Central memory CD8-positive, alpha-beta T cell (primary cell): ENCODE results near the gene CELA2A.

ENCODE experiments used
- ATAC-seq: fragments of 150-1000 bp; cut with Tn5 transposase; replicated peaks from 2 replicates; pipeline ENCODE4 v1.10.0; 2022; ENCODE audit warnings: mild to moderate bottlenecking, moderate FRiP score, moderate number of reproducible peaks; ENCODE audit not compliant: poor library complexity, severe bottlenecking; ENCODE audit errors: extremely low read depth
- DNase-seq, 2 donors: peaks; one replicate each; pipeline ENCODE4 v3.0.0; 2021; ENCODE audit warnings: low spot score in 2 of 2
- H3K27ac Mint-ChIP-seq: one replicate; pipeline ENCODE4 v1.8.0; 2022; ENCODE audit warnings: low read depth, mild to moderate bottlenecking, moderate library complexity, mixed read lengths
- H3K27me3 Mint-ChIP-seq: one replicate; pipeline ENCODE4 v1.8.0; 2022; ENCODE audit warnings: mixed read lengths
- H3K36me3 Mint-ChIP-seq: one replicate; pipeline ENCODE4 v1.8.0; 2022; ENCODE audit warnings: mild to moderate bottlenecking, moderate library complexity, mixed read lengths; ENCODE audit not compliant: insufficient read depth
- H3K4me1 Mint-ChIP-seq: one replicate; pipeline ENCODE4 v1.8.0; 2022; ENCODE audit warnings: mixed read lengths
- H3K4me3 Mint-ChIP-seq: one replicate; pipeline ENCODE4 v1.8.0; 2022; ENCODE audit warnings: mild to moderate bottlenecking, moderate library complexity, mixed read lengths
- H3K9me3 Mint-ChIP-seq: one replicate; pipeline ENCODE4 v1.8.0; 2022; ENCODE audit warnings: mixed read lengths

CELA2A gene

GRCh38 chr1:15456313-15456954, at the start of gene CELA2A:
Gene CELA2A, plus strand, starts transcription at chr1:15456732. Its CDS starts 22 bp downstream, at chr1:15456754.
- Mint-ChIP-seq H3K36me3 (no peaks in the 10 kb centered on the region), H3K4me3 (no peak within 1 kb of the TSS), H3K27ac (no peak within 1 kb of the TSS), H3K27me3 (peaks cover 37% of the 10 kb centered on the region), H3K4me1 (no peaks in the 10 kb centered on the region), H3K9me3 (no peaks in the 10 kb centered on the region)
- DNase-seq (no peak), ATAC-seq (no peak)

GRCh38 chr1:15407580-15407979, 49.0 kb upstream of the CELA2A start:
- Mint-ChIP-seq H3K27me3 (no peaks in the 10 kb centered on the region), H3K36me3 (peaks cover 38% of the 10 kb centered on the region), H3K4me1 (peaks cover 60% of the 10 kb centered on the region), H3K27ac (peak overlapping the region; percentile 100), H3K4me3 (peak overlapping the region; percentile 68), H3K9me3 (no peaks in the 10 kb centered on the region)
- no peak for DNase-seq
- no peak for ATAC-seq

- Mint-ChIP-seq H3K4me3 (peak overlapping the region; percentile 97), H3K27me3 (no peaks in the 10 kb centered on the region), H3K9me3 (no peaks in the 10 kb centered on the region), H3K36me3 (peaks cover 49% of the 10 kb centered on the region), H3K27ac (peak overlapping the region; percentile 100), H3K4me1 (peaks cover 74% of the 10 kb centered on the region)
- no peak for ATAC-seq
- DNase-seq = no peak
These were observed 47.6 kb upstream of the CELA2A start for GRCh38 chr1:15408890-15409387.

- DNase-seq = peak; percentile 75 to 82
- ATAC-seq = peak; percentile 66
- H3K36me3 Mint-ChIP-seq = peaks cover 55% of the 10 kb centered on the region
- H3K9me3 Mint-ChIP-seq = no peaks in the 10 kb centered on the region
- peak within 1 kb of the TSS; percentile 100 for H3K27ac Mint-ChIP-seq
- H3K27me3 Mint-ChIP-seq = no peaks in the 10 kb centered on the region
- H3K4me3 Mint-ChIP-seq = peak within 1 kb of the TSS; percentile 97
- peaks cover 80% of the 10 kb centered on the region for H3K4me1 Mint-ChIP-seq
These were observed 46.9 kb upstream of the CELA2A start, which contains the start of gene EFHD2 for GRCh38 chr1:15409388-15410222. Gene EFHD2, plus strand, starts transcription at chr1:15409888. Its CDS starts 84 bp downstream, at chr1:15409972.

GRCh38 chr1:15410223-15410883, 46.2 kb upstream of the CELA2A start:
- H3K4me1 Mint-ChIP-seq = peaks cover 83% of the 10 kb centered on the region
- peak overlapping the region; percentile 100 for H3K27ac Mint-ChIP-seq
- H3K9me3 Mint-ChIP-seq = no peaks in the 10 kb centered on the region
- ATAC-seq = no peak
- H3K27me3 Mint-ChIP-seq = no peaks in the 10 kb centered on the region
- DNase-seq = no peak
- H3K4me3 Mint-ChIP-seq = peak overlapping the region; percentile 97
- H3K36me3 Mint-ChIP-seq = peaks cover 58% of the 10 kb centered on the region

GRCh38 chr1:15410884-15411245, 45.7 kb upstream of the CELA2A start:
- DNase-seq (no peak), ATAC-seq (no peak)
- Mint-ChIP-seq H3K4me3 (peak overlapping the region; percentile 97), H3K27ac (peak overlapping the region; percentile 100), H3K9me3 (no peaks in the 10 kb centered on the region), H3K36me3 (peaks cover 61% of the 10 kb centered on the region), H3K27me3 (no peaks in the 10 kb centered on the region), H3K4me1 (peaks cover 83% of the 10 kb centered on the region)

- H3K9me3 Mint-ChIP-seq = no peaks in the 10 kb centered on the region
- no peaks in the 10 kb centered on the region for H3K27me3 Mint-ChIP-seq
These were observed 44.9 kb upstream of the CELA2A start for GRCh38 chr1:15411593-15412137.

GRCh38 chr1:15412175-15412800, 44.2 kb upstream of the CELA2A start:
- peak overlapping the region; percentile 97 for H3K4me3 Mint-ChIP-seq
- H3K36me3 Mint-ChIP-seq = peaks cover 72% of the 10 kb centered on the region
- peaks cover 84% of the 10 kb centered on the region for H3K4me1 Mint-ChIP-seq
- peak overlapping the region; percentile 100 for H3K27ac Mint-ChIP-seq
- ATAC-seq (peak; percentile 57), DNase-seq (peak in 1 of 2 donors; percentile 62)
- no peaks in the 10 kb centered on the region for H3K9me3 Mint-ChIP-seq
- no peaks in the 10 kb centered on the region for H3K27me3 Mint-ChIP-seq

More at GRCh38 chr1:15411593-15412137, 44.9 kb upstream of the CELA2A start:
- H3K4me1 Mint-ChIP-seq = peaks cover 84% of the 10 kb centered on the region
- DNase-seq = peak; percentile 48 to 60
- H3K27ac Mint-ChIP-seq = peak overlapping the region; percentile 100
- peak; percentile 48 for ATAC-seq
- peaks cover 68% of the 10 kb centered on the region for H3K36me3 Mint-ChIP-seq
- peak overlapping the region; percentile 97 for H3K4me3 Mint-ChIP-seq

GRCh38 chr1:15412843-15413242, 43.7 kb upstream of the CELA2A start:
- Mint-ChIP-seq H3K27ac (peak overlapping the region; percentile 100), H3K4me3 (peak overlapping the region; percentile 97), H3K9me3 (no peaks in the 10 kb centered on the region), H3K4me1 (peaks cover 83% of the 10 kb centered on the region), H3K36me3 (peaks cover 74% of the 10 kb centered on the region), H3K27me3 (no peaks in the 10 kb centered on the region)
- ATAC-seq (no peak), DNase-seq (no peak)

GRCh38 chr1:15413563-15414444, 42.7 kb upstream of the CELA2A start:
- peak overlapping the region; percentile 100 for H3K27ac Mint-ChIP-seq
- no peaks in the 10 kb centered on the region for H3K9me3 Mint-ChIP-seq
- no peak for DNase-seq
- H3K36me3 Mint-ChIP-seq = peaks cover 78% of the 10 kb centered on the region
- no peak for ATAC-seq
- H3K4me1 Mint-ChIP-seq = peaks cover 83% of the 10 kb centered on the region
- H3K27me3 Mint-ChIP-seq = no peaks in the 10 kb centered on the region
- peak overlapping the region; percentile 97 for H3K4me3 Mint-ChIP-seq

GRCh38 chr1:15414445-15414983, 42.0 kb upstream of the CELA2A start:
- Mint-ChIP-seq H3K4me3 (peak overlapping the region; percentile 97), H3K4me1 (peaks cover 78% of the 10 kb centered on the region), H3K27ac (peak overlapping the region; percentile 100), H3K27me3 (no peaks in the 10 kb centered on the region), H3K36me3 (peaks cover 76% of the 10 kb centered on the region), H3K9me3 (no peaks in the 10 kb centered on the region)
- no peak for ATAC-seq
- no peak for DNase-seq
